Measurements from ENCODE around the gene PTMA.

The PTMA gene

DNA sequence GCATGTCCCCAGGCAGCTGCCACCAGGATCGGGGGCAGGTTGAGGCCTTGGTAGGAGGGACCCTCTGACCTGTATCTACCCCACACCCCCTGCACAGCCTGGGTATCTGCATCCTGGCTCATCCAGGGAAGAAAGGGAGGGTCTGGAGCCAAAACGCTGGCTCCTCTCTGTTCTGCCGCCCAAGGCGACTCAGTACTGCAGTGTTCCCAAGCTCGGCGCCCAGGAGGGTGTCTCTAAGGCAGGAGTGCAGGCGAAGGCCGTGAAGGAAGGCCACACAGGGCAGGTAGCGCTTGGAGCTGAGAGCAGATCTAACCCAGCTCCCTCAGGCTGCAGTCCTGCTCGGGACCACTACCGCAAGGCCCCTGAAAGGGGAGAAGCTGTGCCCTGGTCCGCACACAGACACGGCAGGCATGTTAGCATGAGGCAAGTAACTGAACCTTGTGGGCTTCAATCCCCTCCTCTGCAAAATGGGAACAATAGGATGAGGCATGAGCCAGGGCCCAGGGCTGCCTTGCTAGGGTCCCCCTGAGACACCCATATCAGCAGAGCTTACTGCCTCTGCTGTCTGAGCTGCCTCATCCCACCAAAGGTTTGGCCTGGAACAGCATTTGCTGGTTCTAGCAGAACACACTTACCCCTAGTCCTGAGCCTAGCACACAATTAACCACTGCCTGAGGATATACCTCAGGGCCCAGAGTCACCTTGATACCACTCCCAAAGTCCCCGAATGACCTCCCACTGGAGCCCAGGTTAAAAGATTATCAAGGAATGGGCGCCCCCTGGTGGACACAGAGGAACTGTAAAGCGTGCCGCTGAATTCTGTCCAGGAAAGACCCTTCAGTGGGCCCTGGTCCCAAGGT is 6.5 kb downstream of the PTMA start:
- TF ChIP-seq, protein P1, sequence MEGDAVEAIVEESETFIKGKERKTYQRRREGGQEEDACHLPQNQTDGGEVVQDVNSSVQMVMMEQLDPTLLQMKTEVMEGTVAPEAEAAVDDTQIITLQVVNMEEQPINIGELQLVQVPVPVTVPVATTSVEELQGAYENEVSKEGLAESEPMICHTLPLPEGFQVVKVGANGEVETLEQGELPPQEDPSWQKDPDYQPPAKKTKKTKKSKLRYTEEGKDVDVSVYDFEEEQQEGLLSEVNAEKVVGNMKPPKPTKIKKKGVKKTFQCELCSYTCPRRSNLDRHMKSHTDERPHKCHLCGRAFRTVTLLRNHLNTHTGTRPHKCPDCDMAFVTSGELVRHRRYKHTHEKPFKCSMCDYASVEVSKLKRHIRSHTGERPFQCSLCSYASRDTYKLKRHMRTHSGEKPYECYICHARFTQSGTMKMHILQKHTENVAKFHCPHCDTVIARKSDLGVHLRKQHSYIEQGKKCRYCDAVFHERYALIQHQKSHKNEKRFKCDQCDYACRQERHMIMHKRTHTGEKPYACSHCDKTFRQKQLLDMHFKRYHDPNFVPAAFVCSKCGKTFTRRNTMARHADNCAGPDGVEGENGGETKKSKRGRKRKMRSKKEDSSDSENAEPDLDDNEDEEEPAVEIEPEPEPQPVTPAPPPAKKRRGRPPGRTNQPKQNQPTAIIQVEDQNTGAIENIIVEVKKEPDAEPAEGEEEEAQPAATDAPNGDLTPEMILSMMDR (IDR thresholded peaks at IDR 0.05; ENCODE audit: low read depth, low read length, missing control alignments) = peak; percentile 77
- DNase-seq (ENCODE audit: low read depth) = no peak
- no peak overlapping the region for H3K4me3 ChIP-seq (ENCODE audit: low read depth, low read length)

GRCh38 chr2:231715499-231715837 is 7.1 kb downstream of the PTMA start:
- TF ChIP-seq, protein P1 (IDR thresholded peaks at IDR 0.05; ENCODE audit: low read depth, low read length, missing control alignments) = no peak
- H3K4me3 ChIP-seq (ENCODE audit: low read depth, low read length) = no peak overlapping the region
- no peak for DNase-seq (ENCODE audit: low read depth)

- no peak overlapping the region for H3K4me3 ChIP-seq (ENCODE audit: low read depth, low read length)
- TF ChIP-seq, protein P1 (IDR thresholded peaks at IDR 0.05; ENCODE audit: low read depth, low read length, missing control alignments) = no peak
- DNase-seq (ENCODE audit: low read depth) = no peak
Observed at GRCh38 chr2:231715988-231716616, 7.8 kb downstream of the PTMA start.

DNA sequence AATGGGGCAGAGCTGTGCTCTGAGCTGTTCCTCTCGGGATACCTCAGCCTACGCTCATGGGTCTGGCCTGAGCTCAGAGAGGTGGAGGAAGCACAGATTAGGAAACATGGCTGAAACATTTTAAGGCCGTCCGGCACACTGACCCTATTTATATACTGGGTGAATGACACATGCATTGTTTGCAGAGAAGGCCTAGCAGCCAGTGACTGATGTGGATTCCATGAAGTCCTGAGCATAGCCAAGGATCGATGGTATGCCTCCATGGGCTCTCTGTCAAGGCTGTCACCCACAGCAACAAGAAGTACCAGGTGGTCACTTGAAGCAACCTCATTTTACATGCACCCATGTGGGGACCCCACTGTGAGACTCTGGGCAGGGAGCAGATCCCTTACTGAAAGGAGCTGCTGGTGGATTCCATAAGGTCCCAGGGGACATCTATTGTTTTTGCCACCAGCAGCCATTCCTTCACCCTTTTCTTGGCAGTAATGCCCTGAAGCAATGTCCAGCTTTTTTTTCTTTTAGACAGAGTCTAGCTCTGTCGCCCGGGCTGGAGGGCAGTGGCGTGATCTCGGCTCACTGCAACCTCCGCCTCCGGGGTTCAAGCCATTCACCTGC is 8.4 kb downstream of the PTMA start:
- TF ChIP-seq, protein P1 (IDR thresholded peaks at IDR 0.05; ENCODE audit: low read depth, low read length, missing control alignments) = no peak
- no peak for DNase-seq (ENCODE audit: low read depth)
- H3K4me3 ChIP-seq (ENCODE audit: low read depth, low read length) = no peak overlapping the region

DNA sequence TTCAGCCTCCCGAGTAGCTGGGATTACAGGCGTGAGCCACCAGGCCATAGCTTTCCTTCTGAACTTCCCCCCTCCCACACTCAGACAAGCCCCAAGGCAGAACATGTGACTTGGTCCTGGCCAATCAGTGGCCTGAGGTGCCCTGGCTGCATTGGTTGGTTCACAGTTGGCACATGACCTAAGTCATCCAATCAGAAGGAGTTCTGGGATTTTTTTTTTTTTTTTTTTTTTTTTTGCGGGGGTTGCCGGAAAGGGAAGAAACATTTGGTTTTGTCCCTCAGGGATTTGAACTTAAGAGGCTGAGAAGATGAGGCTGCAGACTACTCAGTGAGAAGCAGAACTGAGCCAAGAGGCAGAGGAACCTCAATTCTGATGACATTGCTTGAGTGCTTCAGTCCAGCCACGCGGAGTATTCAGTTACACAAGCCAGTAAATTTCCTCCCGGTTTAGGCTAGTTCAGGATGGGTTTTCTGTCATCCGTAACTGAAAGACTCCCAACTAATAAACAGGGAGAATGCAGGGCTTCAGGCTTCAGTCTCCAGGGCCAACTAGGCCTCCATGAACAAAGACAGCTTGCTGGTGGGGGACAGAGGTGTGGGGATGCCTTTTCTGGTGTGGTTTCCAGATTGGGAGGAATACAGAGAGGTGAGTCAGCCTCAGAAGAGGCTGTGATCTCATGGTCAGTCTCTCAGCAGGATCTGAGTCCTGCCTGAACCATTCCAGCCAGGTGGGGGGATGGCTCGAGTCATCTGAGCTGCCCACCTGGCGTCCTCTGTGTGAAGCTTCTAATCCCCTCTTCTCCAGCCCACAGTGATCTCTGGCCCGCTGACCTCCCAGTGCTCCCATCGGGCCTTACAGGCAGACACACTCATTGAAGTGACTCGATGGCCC is 9.2 kb downstream of the PTMA start:
- peak; percentile 82 for DNase-seq (ENCODE audit: low read depth)
- no peak overlapping the region for H3K4me3 ChIP-seq (ENCODE audit: low read depth, low read length)
- TF ChIP-seq, protein P1 (IDR thresholded peaks at IDR 0.05; ENCODE audit: low read depth, low read length, missing control alignments) = no peak

DNA sequence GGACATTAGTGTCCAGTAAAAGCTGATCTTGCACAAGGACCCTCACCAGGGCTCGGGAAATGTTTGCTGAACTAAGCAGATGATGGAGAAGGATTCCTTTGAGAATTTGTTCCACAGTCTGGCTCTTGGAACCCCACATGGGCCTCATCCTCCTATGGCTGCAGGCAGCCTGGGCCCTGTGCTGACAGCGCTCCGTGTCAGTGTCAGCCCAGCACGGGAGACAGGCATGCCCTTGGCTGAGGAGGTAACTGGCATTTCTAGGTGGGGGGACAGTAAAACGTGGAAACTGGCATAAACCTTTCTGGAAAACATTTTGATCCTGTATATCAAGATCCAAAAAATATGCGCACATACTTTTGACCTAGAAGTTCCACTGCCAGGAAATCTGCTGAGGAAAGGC is 10.5 kb downstream of the PTMA start:
- TF ChIP-seq, protein P1 (IDR thresholded peaks at IDR 0.05; ENCODE audit: low read depth, low read length, missing control alignments) = no peak
- no peak for DNase-seq (ENCODE audit: low read depth)
- no peak overlapping the region for H3K4me3 ChIP-seq (ENCODE audit: low read depth, low read length)
